Measurements from ENCODE around the gene FAM170B.

FAM170B gene

GRCh38 chr10:49151481-49151880 lies 17.7 kb upstream of the FAM170B start:
- DNase-seq (ENCODE audit: low read depth) = no peak

DNA sequence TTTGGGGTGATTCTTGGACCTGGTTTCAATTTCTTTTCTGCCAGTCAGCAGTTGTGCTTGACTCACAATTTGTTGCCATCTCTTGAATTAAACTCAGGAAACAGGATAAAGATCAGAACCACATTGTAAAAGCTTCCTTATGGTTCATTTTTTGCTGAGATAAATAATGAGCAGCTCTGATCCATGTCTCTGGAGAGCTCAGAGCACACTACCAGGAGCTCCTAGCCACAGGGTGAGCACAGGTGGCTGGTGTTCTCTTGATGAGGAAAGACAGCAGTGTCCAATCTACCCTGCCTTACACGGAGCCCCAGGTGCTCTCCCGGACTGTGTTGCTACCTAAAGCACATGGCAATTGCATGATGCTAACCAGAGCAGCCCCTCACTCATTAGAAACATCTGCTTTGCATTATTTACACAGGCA lies 17.2 kb upstream of the FAM170B start:
- no peak for DNase-seq (ENCODE audit: low read depth)

- DNase-seq (ENCODE audit: low read depth) = no peak
These were observed 16.6 kb upstream of the FAM170B start for GRCh38 chr10:49150426-49150825.

DNA sequence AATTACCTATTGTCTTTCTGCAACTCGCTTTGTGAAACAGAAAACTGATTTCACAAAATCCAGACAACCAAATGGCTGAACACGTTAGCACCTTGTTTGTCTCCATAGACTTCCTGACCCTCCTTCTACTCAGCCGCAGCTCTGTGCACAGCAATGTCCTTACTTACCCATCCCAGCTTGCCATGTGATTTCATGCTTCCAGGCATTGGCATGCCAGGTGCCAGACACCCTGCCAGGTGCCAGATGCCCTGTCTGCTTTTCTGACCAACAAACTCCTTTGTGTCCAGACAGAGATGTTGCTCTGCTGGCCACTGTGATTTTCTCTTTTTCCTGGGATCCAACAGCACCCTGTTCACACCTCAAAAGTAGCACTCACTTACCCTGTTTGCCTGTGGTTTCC lies 16.1 kb upstream of the FAM170B start:
- no peak for DNase-seq (ENCODE audit: low read depth)

DNA sequence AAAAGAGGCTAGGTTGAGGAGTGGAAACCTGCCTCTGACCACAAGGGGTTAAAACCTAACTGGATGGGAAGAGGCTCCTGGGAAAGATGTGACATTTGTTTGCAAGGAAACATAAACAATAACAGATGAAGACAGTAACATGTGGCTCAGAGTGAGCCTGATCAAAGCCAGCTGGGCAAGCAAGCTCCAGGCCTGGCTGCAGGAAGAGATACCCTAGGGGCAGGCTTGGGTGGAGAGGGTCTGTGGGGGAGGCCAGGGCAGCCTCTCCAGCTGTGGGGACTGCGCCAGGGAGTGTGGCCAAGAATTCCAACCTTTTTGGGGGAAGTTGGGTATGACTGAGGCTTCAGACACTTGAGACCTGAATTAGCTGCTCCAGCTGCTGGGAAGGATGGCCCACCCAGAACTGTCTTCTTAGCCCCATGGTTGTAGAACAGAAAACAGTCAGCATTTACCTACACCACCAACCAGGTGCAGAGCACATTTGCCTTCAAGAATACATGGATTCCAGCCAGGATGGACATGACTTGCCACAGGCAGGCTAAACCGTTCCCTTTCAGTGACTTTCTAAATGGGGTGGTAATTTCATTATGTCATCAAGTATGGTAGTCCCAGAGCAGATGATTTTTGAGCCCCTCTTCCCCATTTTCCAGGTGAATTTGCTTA lies 10.4 kb upstream of the FAM170B start:
- DNase-seq (ENCODE audit: low read depth) = no peak

GRCh38 chr10:49143249-49143648 lies 9.4 kb upstream of the FAM170B start:
- no peak for DNase-seq (ENCODE audit: low read depth)

- no peak for DNase-seq (ENCODE audit: low read depth)
These were observed 7.9 kb upstream of the FAM170B start for GRCh38 chr10:49141541-49142332.

- no peak for DNase-seq (ENCODE audit: low read depth)
These were observed 6.7 kb upstream of the FAM170B start for GRCh38 chr10:49140304-49141177.

- no peak for DNase-seq (ENCODE audit: low read depth)
These were observed 6.0 kb upstream of the FAM170B start for GRCh38 chr10:49139846-49140195.

DNA sequence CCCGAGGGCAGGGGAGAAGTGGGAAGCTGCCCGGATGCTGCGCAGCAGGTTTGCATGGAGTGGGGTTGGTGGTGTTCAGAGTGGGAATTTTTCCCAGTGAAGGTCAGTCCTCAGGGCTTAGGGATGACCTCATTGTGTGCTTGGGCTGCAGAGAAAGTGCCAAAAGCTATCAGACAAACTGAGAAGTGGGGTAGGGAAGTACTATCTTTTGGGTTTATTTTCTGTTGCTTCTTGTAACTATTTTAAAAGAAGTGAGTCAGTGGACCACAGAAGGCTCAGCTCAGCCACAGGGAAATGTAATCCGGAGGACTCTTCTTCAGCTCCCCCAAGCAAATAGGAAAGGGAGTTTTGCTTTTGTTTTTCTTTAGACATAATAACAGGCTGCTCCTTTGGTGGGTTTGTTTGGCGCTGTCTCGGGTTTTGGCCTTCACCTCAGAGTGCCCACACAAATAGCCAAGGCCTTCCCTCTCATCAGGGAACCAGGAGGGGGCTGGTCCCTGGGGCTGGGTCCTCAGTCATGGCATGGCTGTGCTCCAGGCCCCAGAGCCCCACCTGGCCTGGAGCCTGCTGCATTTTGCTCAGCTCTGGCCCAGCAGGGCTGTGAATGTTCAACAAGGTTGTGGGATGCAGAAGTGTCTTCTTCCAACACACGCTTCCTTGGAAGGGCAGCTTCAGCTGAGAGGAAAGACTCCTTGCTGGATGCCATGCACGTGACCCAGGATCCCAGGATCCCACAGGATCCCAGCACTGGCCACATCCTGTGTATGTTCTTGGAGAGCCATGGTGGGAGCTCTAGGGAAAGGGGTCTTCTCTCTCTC lies 5.4 kb upstream of the FAM170B start:
- no peak for DNase-seq (ENCODE audit: low read depth)

GRCh38 chr10:49138361-49138891 lies 4.6 kb upstream of the FAM170B start:
- DNase-seq (ENCODE audit: low read depth) = no peak

GRCh38 chr10:49136525-49136924 lies 2.7 kb upstream of the FAM170B start:
- no peak for DNase-seq (ENCODE audit: low read depth)

GRCh38 chr10:49135575-49136313 lies 1.9 kb upstream of the FAM170B start:
- DNase-seq (ENCODE audit: low read depth) = no peak

DNA sequence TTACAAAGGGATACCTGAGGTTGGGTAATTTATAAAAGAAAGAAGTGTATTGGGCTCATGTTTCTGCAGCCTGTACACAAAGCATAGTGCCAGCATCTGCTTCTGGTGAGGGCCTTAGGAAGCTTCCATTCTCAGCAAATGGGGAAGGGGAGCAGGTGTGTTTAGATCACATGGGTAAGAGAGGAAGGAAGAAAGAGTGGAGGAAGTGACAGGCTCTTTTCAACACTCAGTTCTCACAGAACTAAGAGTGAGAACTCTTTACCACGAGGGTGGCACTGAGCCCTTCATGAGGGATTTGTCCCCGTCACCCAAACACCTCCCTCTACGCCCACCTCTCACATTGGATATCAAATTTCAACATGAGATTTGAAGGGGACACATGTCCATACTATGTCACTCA lies 506 bp upstream of the FAM170B start:
- DNase-seq (ENCODE audit: low read depth) = no peak

DNA sequence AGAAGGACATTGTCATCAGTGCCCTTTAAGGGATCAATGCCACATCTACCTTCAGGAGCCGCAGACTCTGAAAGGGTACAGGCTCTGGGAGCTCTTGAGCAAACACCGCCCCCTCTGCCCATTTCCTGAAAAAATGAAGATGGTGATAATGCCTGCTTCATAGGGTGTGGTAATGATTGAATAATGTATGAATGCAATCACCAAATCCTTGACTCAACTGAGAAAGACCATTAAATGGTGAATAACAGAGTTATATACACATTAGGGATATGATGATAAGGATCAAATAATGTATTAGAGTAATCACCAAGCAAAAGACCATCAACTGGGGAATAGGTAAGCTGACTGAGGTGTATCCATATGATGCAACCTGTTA lies 1.5 kb downstream of the FAM170B start:
- no peak for DNase-seq (ENCODE audit: low read depth)

DNA sequence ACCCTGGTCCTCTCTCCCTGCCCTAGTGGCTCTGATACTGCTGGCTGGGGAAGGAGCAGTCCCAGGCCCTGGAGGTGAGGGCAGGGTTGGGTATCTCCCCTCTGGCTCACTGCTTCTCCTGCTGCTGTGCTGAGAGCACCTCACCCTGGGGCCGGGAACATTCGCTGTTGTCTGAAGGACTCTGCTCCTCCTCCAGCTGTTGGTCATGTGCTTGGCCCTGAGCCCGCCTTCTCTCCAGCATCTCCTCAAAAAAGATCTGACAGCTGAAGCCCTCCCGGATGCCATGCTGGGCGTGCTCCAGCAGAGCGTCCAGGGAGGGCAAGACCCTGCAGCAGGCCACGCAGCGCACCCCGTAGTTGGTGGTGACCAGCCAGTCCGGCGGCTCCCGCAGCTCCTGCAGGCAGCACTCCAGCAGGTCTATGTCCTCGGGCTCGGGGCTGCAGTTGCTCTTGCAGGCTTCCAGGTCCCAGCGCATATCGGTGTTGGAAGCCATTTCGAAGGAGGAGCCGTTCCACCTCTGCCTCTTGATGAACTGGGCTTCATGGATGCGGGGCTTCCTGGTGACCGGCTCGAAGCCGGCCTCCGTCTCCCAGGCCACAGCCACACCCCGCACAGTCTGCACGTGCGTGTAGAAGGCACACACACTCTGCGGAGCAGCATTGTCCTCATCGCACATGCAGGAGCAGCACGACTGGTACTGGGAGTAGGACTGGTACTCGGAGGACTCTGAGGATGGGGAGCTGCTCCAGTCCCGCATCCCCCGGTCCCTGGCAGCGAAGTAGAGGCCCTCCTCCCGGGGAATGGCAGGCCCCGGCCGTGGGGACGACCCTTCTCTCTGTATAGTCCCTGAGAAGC lies 2.1 kb downstream of the FAM170B start:
- no peak for DNase-seq (ENCODE audit: low read depth)

DNA sequence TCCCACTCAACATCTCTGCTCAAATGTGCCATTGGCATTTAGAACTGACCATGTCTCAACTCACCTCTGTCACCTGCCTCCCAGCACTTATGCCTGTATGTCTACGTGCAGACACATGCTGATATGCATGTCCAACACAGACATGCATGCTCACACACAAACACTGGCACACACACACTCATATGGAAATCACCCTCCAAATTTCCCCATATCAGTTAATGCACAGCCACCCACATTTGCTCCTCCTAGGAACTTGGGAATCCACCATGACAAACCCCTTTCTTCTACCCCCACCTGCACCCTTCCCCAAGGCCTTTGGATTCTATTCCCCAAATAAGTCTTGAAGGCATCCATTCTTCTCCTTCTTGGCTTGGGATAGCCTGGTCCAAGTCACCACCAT lies 4.4 kb downstream of the FAM170B start:
- no peak for DNase-seq (ENCODE audit: low read depth)

DNA sequence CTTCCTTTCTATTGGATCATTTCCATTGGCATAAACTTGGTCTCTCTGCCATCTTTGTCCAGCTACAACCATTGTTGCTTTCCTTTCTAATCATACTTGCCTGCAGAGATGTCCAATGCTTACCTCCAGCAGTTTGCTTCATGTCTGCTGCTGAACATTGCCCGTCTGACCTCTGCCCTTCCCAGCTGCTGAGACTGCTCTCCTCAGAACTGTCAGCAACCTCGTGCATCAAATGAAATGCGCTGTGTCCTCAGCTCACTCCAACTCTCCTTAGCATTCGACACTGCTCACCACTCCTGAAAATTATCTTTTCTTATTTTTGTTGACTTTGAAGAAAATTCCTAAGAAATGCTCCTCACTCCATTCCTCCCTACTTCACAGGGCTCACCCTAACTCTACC lies 5.0 kb downstream of the FAM170B start:
- DNase-seq (ENCODE audit: low read depth) = no peak

DNA sequence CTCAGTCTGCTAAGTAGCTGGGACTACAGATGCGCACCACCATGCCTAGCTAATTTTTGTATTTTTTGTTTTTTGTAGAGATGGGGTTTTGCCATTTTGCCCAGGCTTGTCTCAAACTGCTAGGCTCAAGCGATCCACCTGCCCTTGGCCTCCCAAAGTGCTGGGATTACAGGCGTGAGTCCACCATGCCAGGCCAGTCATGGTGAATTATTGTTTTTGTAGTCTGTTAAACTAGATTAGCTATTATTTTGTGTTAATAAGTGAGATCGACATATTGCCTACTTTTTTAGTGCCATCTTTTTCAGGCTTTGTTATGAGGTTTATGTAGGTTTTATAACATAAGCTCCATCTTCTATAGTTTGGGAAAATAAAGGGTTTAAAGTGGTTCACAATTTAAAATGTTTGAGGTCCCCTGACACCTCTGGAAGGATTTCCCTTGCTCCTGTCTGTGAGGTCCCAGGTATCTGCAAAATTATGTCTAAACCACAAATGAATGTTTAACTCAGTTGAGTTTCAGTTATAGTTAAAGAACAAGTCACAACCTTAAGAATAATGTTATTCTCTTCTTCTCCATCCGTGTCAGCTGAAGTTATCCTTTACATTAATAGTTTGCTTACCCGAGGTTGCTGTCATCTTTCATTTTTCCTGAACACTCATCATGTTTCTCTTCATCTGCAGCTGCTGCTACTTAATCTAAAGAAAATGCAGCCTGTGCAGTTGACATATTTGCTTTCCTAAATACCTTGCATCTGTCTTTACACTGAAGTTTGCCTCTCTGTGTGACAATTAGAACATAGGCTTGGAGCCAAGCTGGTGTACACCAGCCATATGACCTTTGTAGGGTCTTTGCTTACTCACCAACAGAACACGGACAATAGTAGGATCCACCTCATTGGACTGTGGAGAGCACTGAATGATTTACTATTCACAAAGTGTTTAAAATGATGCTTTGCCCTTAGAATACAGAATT lies 9.6 kb downstream of the FAM170B start:
- DNase-seq (ENCODE audit: low read depth) = no peak

All from stimulated activated CD8-positive, alpha-beta memory T cell treated with anti-CD3 and anti-CD28 coated beads, Interleukin-12 subunit alpha, Interleukin-12 subunit beta, amount 100 ng/mL, for 4 hours (primary cell).